KMS-11 (cell line): Measurements from ENCODE around the gene BMP8A.

Source experiments
- H2AFZ ChIP-seq: fragments of 200-600 bp; sonication (generic); 2 replicates; pipeline ENCODE4 v1.6.1; 2016; ENCODE audit warnings: antibody characterized with exemption, mixed run types, low read depth
- H3K27ac ChIP-seq: fragments of 200-600 bp; sonication (generic); 2 replicates; pipeline ENCODE4 v1.6.1; 2016; ENCODE audit warnings: mild to moderate bottlenecking, mixed run types
- H3K27me3 ChIP-seq: fragments of 200-600 bp; sonication (generic); 2 replicates; pipeline ENCODE4 v1.6.1; 2017; ENCODE audit warnings: mild to moderate bottlenecking, low read depth, mixed run types, moderate library complexity; ENCODE audit not compliant: insufficient read depth
- H3K36me3 ChIP-seq: fragments of 200-600 bp; sonication (generic); 2 replicates; pipeline ENCODE4 v1.6.1; 2017; ENCODE audit warnings: mild to moderate bottlenecking, mixed run types; ENCODE audit not compliant: insufficient read depth
- H3K4me1 ChIP-seq: fragments of 200-600 bp; sonication (generic); 2 replicates; pipeline ENCODE4 v1.6.1; 2016; ENCODE audit warnings: mild to moderate bottlenecking, low read depth, mixed run types; ENCODE audit not compliant: poor library complexity, severe bottlenecking
- H3K4me2 ChIP-seq: fragments of 200-600 bp; sonication (generic); 2 replicates; pipeline ENCODE4 v1.7.0; 2016; ENCODE audit warnings: mild to moderate bottlenecking, mixed run types
- H3K4me3 ChIP-seq: fragments of 200-600 bp; sonication (generic); IDR thresholded peaks from 2 replicates; pipeline ENCODE4 v1.6.1; 2017; ENCODE audit warnings: low read depth, low read length, mixed read lengths; ENCODE audit not compliant: insufficient read depth
- H3K79me2 ChIP-seq: fragments of 200-600 bp; sonication (generic); 2 replicates; pipeline ENCODE4 v1.6.1; 2016; ENCODE audit warnings: low read depth, mixed run types; ENCODE audit not compliant: insufficient read depth
- H3K9ac ChIP-seq: fragments of 200-600 bp; sonication (generic); 2 replicates; pipeline ENCODE4 v1.6.1; 2016; ENCODE audit warnings: mild to moderate bottlenecking, mixed run types
- H4K20me1 ChIP-seq: fragments of 200-600 bp; sonication (generic); 2 replicates; pipeline ENCODE4 v1.6.1; 2016; ENCODE audit warnings: mild to moderate bottlenecking, mixed run types; ENCODE audit not compliant: insufficient read depth
- TF ChIP-seq, protein P1 (sequence below): fragments of 200-600 bp; sonication (generic); conservative IDR thresholded peaks from 2 replicates; pipeline ENCODE4 v1.6.1; 2017; ENCODE audit warnings: low read depth, mild to moderate bottlenecking, antibody characterized with exemption, low read length, moderate library complexity, mixed read lengths

BMP8A gene

GRCh38 chr1:39570477-39571177, 79.2 kb downstream of the BMP8A start:
- Histone ChIP-seq H3K79me2 (peaks cover 73% of the 10 kb centered on the region), H3K27ac (no peak overlapping the region), H3K36me3 (peaks cover 48% of the 10 kb centered on the region), H2AFZ (no peak overlapping the region), H3K4me1 (peaks cover 71% of the 10 kb centered on the region), H3K9ac (no peak overlapping the region), H4K20me1 (peaks cover 48% of the 10 kb centered on the region), H3K27me3 (no peaks in the 10 kb centered on the region), H3K4me3 (no peak overlapping the region), H3K4me2 (no peak overlapping the region)
- TF ChIP-seq, protein P1, sequence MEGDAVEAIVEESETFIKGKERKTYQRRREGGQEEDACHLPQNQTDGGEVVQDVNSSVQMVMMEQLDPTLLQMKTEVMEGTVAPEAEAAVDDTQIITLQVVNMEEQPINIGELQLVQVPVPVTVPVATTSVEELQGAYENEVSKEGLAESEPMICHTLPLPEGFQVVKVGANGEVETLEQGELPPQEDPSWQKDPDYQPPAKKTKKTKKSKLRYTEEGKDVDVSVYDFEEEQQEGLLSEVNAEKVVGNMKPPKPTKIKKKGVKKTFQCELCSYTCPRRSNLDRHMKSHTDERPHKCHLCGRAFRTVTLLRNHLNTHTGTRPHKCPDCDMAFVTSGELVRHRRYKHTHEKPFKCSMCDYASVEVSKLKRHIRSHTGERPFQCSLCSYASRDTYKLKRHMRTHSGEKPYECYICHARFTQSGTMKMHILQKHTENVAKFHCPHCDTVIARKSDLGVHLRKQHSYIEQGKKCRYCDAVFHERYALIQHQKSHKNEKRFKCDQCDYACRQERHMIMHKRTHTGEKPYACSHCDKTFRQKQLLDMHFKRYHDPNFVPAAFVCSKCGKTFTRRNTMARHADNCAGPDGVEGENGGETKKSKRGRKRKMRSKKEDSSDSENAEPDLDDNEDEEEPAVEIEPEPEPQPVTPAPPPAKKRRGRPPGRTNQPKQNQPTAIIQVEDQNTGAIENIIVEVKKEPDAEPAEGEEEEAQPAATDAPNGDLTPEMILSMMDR: no peak

- H3K4me2 ChIP-seq: no peak overlapping the region
- peaks cover 43% of the 10 kb centered on the region for H4K20me1 ChIP-seq
- H2AFZ ChIP-seq: no peak overlapping the region
- no peak overlapping the region for H3K27ac ChIP-seq
- TF ChIP-seq, protein P1: no peak
- H3K79me2 ChIP-seq: peaks cover 78% of the 10 kb centered on the region
- H3K4me3 ChIP-seq: no peak overlapping the region
- peaks cover 48% of the 10 kb centered on the region for H3K36me3 ChIP-seq
- H3K9ac ChIP-seq: no peak overlapping the region
- H3K4me1 ChIP-seq: peaks cover 71% of the 10 kb centered on the region
- no peaks in the 10 kb centered on the region for H3K27me3 ChIP-seq
Observed at GRCh38 chr1:39571178-39571483, 79.7 kb downstream of the BMP8A start.

DNA sequence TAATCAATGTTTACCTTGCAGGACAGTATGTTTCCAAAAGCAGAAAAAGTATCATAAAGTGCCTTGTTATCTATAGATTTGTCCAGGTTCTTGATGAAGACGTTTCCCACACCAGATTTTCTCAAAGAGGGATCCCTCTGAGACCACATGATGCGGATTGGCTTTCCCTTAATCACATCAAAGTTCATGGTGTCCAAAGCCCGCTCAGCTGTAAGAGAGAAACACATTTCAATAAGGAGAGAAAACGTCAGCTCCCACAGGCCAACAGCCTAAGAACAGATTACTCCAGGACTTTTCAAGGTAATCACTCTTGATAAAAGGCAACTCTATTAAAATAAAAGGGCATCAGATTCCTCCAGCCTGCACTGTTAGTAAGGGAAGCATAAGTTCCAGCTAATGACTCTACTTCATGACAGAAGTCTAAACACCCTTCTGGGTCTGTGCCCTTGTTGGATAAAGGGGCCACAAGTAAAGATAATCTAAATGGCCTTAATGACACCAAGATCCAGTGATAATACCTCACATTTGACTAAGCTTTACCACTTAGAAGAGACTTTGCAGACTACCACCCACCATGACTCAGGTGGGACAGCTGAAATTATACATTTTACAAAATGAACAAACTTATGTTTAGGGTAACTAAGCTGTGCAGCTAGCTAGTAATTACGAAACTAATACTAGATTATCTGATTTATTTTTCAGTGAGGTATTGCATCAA, 81.1 kb downstream of the BMP8A start:
- TF ChIP-seq, protein P1: no peak
- peaks cover 39% of the 10 kb centered on the region for H4K20me1 ChIP-seq
- no peaks in the 10 kb centered on the region for H3K27me3 ChIP-seq
- H3K4me1 ChIP-seq: peaks cover 67% of the 10 kb centered on the region
- peaks cover 83% of the 10 kb centered on the region for H3K79me2 ChIP-seq
- peak overlapping the region; percentile 11; the same call in 1 of the 2 replicates for H3K27ac ChIP-seq
- peaks cover 43% of the 10 kb centered on the region for H3K36me3 ChIP-seq
- H2AFZ ChIP-seq: no peak overlapping the region
- H3K4me2 ChIP-seq: peak overlapping the region; percentile 100; the same call in 1 of the 2 replicates
- H3K4me3 ChIP-seq: peak overlapping the region; percentile 25
- no peak overlapping the region for H3K9ac ChIP-seq

GRCh38 chr1:39573097-39573465, 81.6 kb downstream of the BMP8A start:
- H2AFZ ChIP-seq: no peak overlapping the region
- no peaks in the 10 kb centered on the region for H3K27me3 ChIP-seq
- H3K4me3 ChIP-seq: peak overlapping the region; percentile 25
- H3K79me2 ChIP-seq: peaks cover 83% of the 10 kb centered on the region
- peak overlapping the region; percentile 11; the same call in 1 of the 2 replicates for H3K27ac ChIP-seq
- TF ChIP-seq, protein P1: no peak
- peak overlapping the region; percentile 100 for H3K4me2 ChIP-seq
- peaks cover 38% of the 10 kb centered on the region for H3K36me3 ChIP-seq
- H3K4me1 ChIP-seq: peaks cover 64% of the 10 kb centered on the region
- peaks cover 39% of the 10 kb centered on the region for H4K20me1 ChIP-seq
- no peak overlapping the region; the same call in 1 of the 2 replicates for H3K9ac ChIP-seq
